GM21367 (cell line): ENCODE data around the gene FANCC.

Experiments
- ATAC-seq: cut with Tn5 transposase; IDR thresholded peaks from one replicate; pipeline ENCODE4 v1.9.1; 2021; ENCODE audit not compliant: unreplicated experiment

Gene FANCC

GRCh38 chr9:95104581-95104960 lies 212.9 kb downstream of the FANCC start:
- ATAC-seq, result no peak

GRCh38 chr9:95103871-95104580 lies 213.5 kb downstream of the FANCC start:
- no peak for ATAC-seq

- no peak for ATAC-seq
Observed at GRCh38 chr9:95103281-95103771, 214.2 kb downstream of the FANCC start.

GRCh38 chr9:95102572-95102971 lies 214.9 kb downstream of the FANCC start:
- no peak for ATAC-seq

GRCh38 chr9:95102001-95102433 lies 215.5 kb downstream of the FANCC start:
- no peak for ATAC-seq

GRCh38 chr9:95101326-95101725 lies 216.2 kb downstream of the FANCC start:
- no peak for ATAC-seq

GRCh38 chr9:95100071-95100627 lies 217.4 kb downstream of the FANCC start:
- no peak for ATAC-seq

GRCh38 chr9:95099321-95100070 lies 218.0 kb downstream of the FANCC start:
- no peak for ATAC-seq

- no peak for ATAC-seq
Observed at GRCh38 chr9:95098391-95098921, 219.1 kb downstream of the FANCC start.

GRCh38 chr9:95097279-95097678 lies 220.2 kb downstream of the FANCC start:
- no peak for ATAC-seq

- no peak for ATAC-seq
Observed at GRCh38 chr9:95096807-95097206, 220.7 kb downstream of the FANCC start.

- no peak for ATAC-seq
Observed at GRCh38 chr9:95096381-95096780, 221.1 kb downstream of the FANCC start.

GRCh38 chr9:95095641-95096355 lies 221.7 kb downstream of the FANCC start:
- no peak for ATAC-seq

GRCh38 chr9:95094002-95094401 lies 223.5 kb downstream of the FANCC start:
- ATAC-seq, result no peak

- ATAC-seq, result no peak
Observed at GRCh38 chr9:95093586-95093985, 223.9 kb downstream of the FANCC start.

GRCh38 chr9:95092262-95093072 lies 225.0 kb downstream of the FANCC start:
- ATAC-seq, result no peak

GRCh38 chr9:95091601-95092261 lies 225.8 kb downstream of the FANCC start:
- ATAC-seq, result no peak

- no peak for ATAC-seq
Observed at GRCh38 chr9:95090871-95091577, 226.5 kb downstream of the FANCC start.
